HG02938 (cell line): ENCODE results near the gene AKAP9.
"Not testable (repeated sequence)": the region's sequence is repeated elsewhere in the genome, so short reads cannot be mapped to it uniquely, and the experiment has no call there.

Experiments
- ATAC-seq: cut with Tn5 transposase; IDR thresholded peaks from one replicate; pipeline ENCODE4 v1.9.1; 2021; ENCODE audit warnings: mild to moderate bottlenecking, moderate library complexity; ENCODE audit not compliant: unreplicated experiment

AKAP9 gene

DNA sequence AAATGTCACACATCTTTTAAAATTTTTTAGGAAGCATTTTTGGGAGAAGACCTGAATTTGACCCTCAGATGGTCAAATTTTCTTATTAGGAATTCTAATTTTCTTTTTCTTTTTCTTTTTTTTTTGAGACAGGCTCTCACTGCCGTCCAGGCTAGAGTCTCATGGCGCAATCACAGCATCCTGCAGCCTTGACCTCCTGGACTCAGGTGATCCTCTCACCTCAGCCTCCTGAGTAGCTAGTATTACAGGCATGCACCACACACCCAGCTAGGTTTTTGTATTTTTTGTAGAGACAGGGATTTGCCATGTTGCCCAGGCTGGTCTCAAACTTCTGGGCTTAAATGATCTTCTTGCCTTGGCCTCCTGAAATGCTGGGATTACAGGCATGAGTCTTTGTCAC lies 65.4 kb downstream of the AKAP9 start:
- ATAC-seq, result no peak

GRCh38 chr7:92010215-92010614 lies 69.6 kb downstream of the AKAP9 start:
- ATAC-seq, result no peak

GRCh38 chr7:92013611-92014010 lies 72.9 kb downstream of the AKAP9 start:
- ATAC-seq, result no peak

GRCh38 chr7:92020636-92021035 lies 80.0 kb downstream of the AKAP9 start:
- ATAC-seq, result no peak

DNA sequence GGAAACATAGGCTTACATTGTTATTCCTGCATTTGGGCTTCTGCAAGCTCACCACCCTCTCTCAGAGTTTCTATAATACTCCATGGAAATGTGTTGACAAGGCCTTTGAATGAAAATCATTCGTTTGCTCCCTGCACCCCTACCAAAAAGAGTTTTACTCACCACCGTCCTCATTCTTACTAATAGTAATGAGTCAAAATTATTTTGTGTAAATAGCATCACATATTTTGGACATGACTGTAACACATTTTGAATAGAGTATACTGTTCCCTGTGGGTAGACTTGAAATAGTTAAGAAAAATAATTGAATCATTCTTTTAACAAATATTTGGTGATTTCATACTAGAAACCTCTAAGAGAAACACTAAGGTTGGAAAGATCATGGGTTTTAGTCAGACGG lies 84.6 kb downstream of the AKAP9 start:
- no peak for ATAC-seq

DNA sequence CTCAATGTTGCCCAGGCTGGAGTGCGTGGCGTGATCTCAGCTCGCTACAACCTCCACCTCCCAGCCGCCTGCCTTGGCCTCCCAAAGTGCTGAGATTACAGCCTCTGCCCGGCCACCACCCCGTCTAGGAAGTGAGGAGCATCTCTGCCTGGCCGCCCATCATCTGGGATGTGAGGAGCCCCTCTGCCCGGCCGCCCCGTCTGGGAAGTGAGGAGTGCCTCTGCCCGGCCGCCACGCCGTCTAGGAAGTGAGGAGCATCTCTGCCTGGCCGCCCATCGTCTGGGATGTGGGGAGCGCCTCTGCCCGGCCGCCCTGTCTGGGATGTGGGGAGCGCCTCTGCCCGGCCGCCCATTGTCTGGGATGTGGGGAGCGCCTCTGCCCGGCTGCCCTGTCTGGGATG lies 86.0 kb downstream of the AKAP9 start:
- not testable (repeated sequence) for ATAC-seq

- not testable (repeated sequence) for ATAC-seq
Measured at GRCh38 chr7:92027128-92027527, 86.5 kb downstream of the AKAP9 start.

- no peak for ATAC-seq
Measured at GRCh38 chr7:92028226-92028625, 87.6 kb downstream of the AKAP9 start.

GRCh38 chr7:92028686-92029085 lies 88.0 kb downstream of the AKAP9 start:
- ATAC-seq, result no peak

GRCh38 chr7:92034116-92034515 lies 93.5 kb downstream of the AKAP9 start:
- ATAC-seq, result no peak

- ATAC-seq, result no peak
Measured at GRCh38 chr7:92035576-92035975, 94.9 kb downstream of the AKAP9 start.

GRCh38 chr7:92039900-92040299 lies 99.2 kb downstream of the AKAP9 start:
- no peak for ATAC-seq

DNA sequence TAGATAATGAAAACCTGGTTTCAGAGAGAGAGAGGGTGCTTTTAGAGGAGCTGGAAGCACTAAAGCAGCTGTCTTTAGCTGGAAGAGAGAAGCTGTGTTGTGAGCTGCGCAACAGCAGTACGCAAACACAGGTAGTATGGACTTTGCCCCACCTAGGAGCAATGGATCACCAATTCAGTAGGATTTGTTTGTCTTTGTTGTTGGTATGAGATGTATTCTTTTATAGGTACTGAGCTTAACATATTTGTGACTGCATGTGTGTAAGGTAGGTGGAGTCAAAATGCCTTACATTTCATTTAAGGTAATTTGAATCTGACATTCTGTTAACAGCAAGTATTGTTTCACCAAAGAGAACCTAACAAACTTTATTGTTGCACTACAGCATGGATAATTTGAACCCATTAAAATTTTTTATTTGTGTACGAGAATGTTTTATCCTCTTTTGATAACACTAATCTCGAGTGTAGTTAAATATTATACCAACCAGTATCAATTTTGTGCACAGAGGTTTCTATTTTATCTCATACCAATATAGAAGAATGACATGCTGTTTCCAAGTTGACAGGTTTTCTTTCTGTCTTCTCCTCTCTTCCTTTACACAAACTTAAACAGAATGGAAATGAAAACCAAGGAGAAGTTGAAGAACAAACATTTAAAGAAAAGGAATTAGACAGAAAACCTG lies 101.5 kb downstream of the AKAP9 start:
- ATAC-seq, result no peak

- ATAC-seq, result no peak
Measured at GRCh38 chr7:92043098-92043497, 102.4 kb downstream of the AKAP9 start.

- ATAC-seq, result no peak
Measured at GRCh38 chr7:92043637-92044036, 103.0 kb downstream of the AKAP9 start.

- no peak for ATAC-seq
Measured at GRCh38 chr7:92044148-92044547, 103.5 kb downstream of the AKAP9 start.

DNA sequence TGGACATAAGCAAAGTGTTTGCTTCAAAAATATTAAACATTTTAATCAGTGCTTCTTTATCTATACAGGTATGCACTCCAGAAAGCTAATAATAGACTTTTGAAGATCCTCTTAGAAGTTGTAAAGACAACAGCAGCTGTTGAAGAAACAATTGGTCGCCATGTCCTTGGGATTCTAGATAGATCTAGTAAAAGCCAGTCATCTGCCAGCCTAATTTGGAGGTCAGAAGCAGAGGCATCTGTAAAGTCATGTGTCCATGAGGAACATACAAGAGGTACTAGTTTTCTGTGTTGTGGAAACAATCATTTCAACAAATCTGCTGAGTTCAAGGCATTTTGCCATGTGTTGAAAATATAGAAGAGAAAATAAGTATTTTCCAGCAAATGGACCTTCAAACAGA lies 104.3 kb downstream of the AKAP9 start:
- ATAC-seq, result no peak

- ATAC-seq, result no peak
Measured at GRCh38 chr7:92051655-92052054, 111.0 kb downstream of the AKAP9 start.

GRCh38 chr7:92052159-92052558 lies 111.5 kb downstream of the AKAP9 start:
- no peak for ATAC-seq

- no peak for ATAC-seq
Measured at GRCh38 chr7:92052684-92053083, 112.0 kb downstream of the AKAP9 start.

DNA sequence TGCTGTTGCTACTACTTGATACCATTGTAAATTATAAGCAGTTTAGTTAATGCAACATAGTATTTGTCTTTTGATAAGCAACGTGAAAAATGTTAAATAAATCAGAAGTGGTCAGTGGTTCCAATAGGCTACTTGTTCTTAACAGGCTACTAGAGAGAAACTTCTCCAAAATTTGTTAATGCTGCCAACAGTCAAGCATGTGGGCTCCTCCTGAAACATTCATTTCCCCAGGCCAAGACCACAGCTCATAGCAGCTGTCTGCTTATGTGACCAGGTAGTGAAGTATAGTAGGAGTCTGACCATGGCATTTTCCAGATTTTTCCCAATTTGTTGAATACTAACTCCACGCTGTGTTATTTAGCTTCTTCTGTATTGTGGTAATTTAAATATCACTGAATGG lies 112.7 kb downstream of the AKAP9 start:
- ATAC-seq, result no peak

GRCh38 chr7:92056286-92056685 lies 115.6 kb downstream of the AKAP9 start:
- no peak for ATAC-seq

DNA sequence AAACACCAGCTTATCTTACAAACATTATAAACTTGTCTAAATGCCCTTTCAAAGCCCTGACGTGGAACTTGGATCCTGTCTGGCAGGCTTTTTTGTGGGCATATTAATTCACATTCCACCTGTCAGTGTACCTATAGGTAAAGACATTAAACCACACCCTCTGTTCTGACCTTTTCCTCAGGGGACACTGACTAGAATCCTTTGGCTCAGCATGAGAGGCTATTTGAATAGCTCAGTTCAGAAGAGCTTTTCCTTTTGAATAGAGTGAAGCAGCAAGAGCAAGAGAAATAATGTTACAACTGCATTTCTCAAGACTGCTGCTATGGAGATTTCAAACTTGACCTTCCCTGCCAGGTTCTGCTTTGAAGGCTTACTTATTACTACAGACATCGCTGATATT lies 116.7 kb downstream of the AKAP9 start:
- ATAC-seq, result no peak
